Left ventricle myocardium inferior (tissue), 1 donor: ENCODE results near the gene RTN4R. TPM values are rescaled to one million over a fixed set of nuclear protein-coding genes. Genes with fewer than 3 reads are reported as not detected.
A peak's percentile ranks its signal among the peaks of the same experiment; 100 is the strongest.
"Not testable (repeated sequence)": the region's sequence is repeated elsewhere in the genome, so short reads cannot be mapped to it uniquely, and the experiment has no call there.

ENCODE experiments used
- DNase-seq: peaks from one replicate; pipeline ENCODE4 v3.0.0-alpha.2; 2020
- H3K27ac ChIP-seq: fragments of 200-600 bp; replicated peaks from 2 replicates; pipeline ENCODE4 v1.8.0; 2021
- H3K27me3 ChIP-seq: fragments of 200-600 bp; 2 replicates; pipeline ENCODE4 v1.8.0; 2021; ENCODE audit warnings: low read depth
- H3K36me3 ChIP-seq: fragments of 200-600 bp; 2 replicates; pipeline ENCODE4 v1.8.0; 2021
- H3K4me1 ChIP-seq: fragments of 200-600 bp; 2 replicates; pipeline ENCODE4 v1.8.0; 2021
- H3K4me3 ChIP-seq: fragments of 200-600 bp; 2 replicates; pipeline ENCODE4 v1.8.0; 2021; ENCODE audit warnings: mild to moderate bottlenecking, moderate library complexity
- H3K9me3 ChIP-seq: fragments of 200-600 bp; replicated peaks from 2 replicates; pipeline ENCODE4 v1.8.0; 2021
- CTCF ChIP-seq: fragments of 200-600 bp; IDR thresholded peaks from 2 replicates; pipeline ENCODE4 v1.8.0; 2021; ENCODE audit warnings: antibody characterized with exemption, mild to moderate bottlenecking, borderline replicate concordance
- intact Hi-C: fragments of 100-400 bp; cut with micrococcal nuclease; formaldehyde crosslinking; loops from one replicate; pipeline ENCODE4 v1.11.0; 2022
- long read RNA-seq: library from polyadenylated mRNA; unstranded; transcript quantifications from one replicate; pipeline ENCODE4 v2.0.0, GENCODE V29; 2021
- total RNA-seq: library from RNA; stranded (reverse); fragmentation: NEBNext Ultra II Directional; extraction: Animal tissue kit (Norgen Biotek cat#: 25700); gene quantifications from one replicate; pipeline ENCODE4 v1.2.1, GENCODE V29; 2021
- donor health status: DM: no; HTN: yes; CAD: no; lungs with severe emphysema.

The RTN4R gene
- total RNA-seq = 0.96 TPM
- long read RNA-seq, partial matches to known transcripts = 0 of 3 reads
- long read RNA-seq, other reads (novel, unspliced or antisense) = 0 of 3 reads

- H3K27ac ChIP-seq = peak within 1 kb of the TSS; percentile 62
These were observed at the start of gene RTN4R for GRCh38 chr22:20268279-20269012. Gene RTN4R (minus strand): TSS chr22:20268318. CDS start chr22:20268092, 226 bp downstream.

GRCh38 chr22:20317402-20318042 lies 49.4 kb upstream of the RTN4R start:
- intact Hi-C loops, H3K9me3 ChIP-seq, H3K4me3 ChIP-seq, H3K27ac ChIP-seq, H3K27me3 ChIP-seq, DNase-seq, H3K36me3 ChIP-seq: not testable (repeated sequence)
- H3K4me1 ChIP-seq = peaks cover 60% of the 10 kb centered on the region
- peak; percentile 59 for TF ChIP-seq CTCF

More at GRCh38 chr22:20268279-20269012, at the start of gene RTN4R:
- DNase-seq = peak; percentile 56
- TF ChIP-seq CTCF = peak; percentile 74
- Histone ChIP-seq H3K4me3 (peak within 1 kb of the TSS; percentile 69), H3K9me3 (no peaks in the 10 kb centered on the region), H3K36me3 (no peaks in the 10 kb centered on the region), H3K4me1 (peaks cover 15% of the 10 kb centered on the region), H3K27me3 (no peaks in the 10 kb centered on the region)
- intact Hi-C loops = no loop called here

GRCh38 chr22:20316844-20317401 lies 48.8 kb upstream of the RTN4R start:
- intact Hi-C loops = no loop called here

GRCh38 chr22:20316217-20316843 lies 48.2 kb upstream of the RTN4R start:
- Histone ChIP-seq H3K27ac (no peak overlapping the region), H3K9me3 (no peaks in the 10 kb centered on the region), H3K4me3 (no peak overlapping the region), H3K27me3 (no peaks in the 10 kb centered on the region), H3K4me1 (peaks cover 49% of the 10 kb centered on the region), H3K36me3 (no peaks in the 10 kb centered on the region)
- no peak for DNase-seq
- intact Hi-C loops = no loop called here
- TF ChIP-seq CTCF = no peak

More at GRCh38 chr22:20316844-20317401, 48.8 kb upstream of the RTN4R start:
- H3K27ac ChIP-seq = no peak overlapping the region
- H3K27me3 ChIP-seq = no peaks in the 10 kb centered on the region
- H3K9me3 ChIP-seq = no peaks in the 10 kb centered on the region
- peaks cover 55% of the 10 kb centered on the region for H3K4me1 ChIP-seq
- no peak overlapping the region for H3K4me3 ChIP-seq
- DNase-seq = no peak
- no peak for TF ChIP-seq CTCF
- H3K36me3 ChIP-seq = no peaks in the 10 kb centered on the region
